ENCODE data around the gene FEM1C.

- TF ChIP-seq RAD21 (IDR thresholded peaks at IDR 0.05; ENCODE audit: insufficient read depth, low read depth, low read length) (no peak), CTCF (IDR thresholded peaks at IDR 0.05 in 2 of 3, conservative IDR thresholded peaks at IDR 0.05 in 1 of 3; ENCODE audit: control insufficient read depth in 2 of 3, extremely low read depth in 1 of 3, insufficient read depth in 1 of 3, low read depth in 3 of 3, low read length in 3 of 3) (no peak), HDGF (IDR thresholded peaks at IDR 0.05) (no peak), EP300 (IDR thresholded peaks at IDR 0.05; ENCODE audit: borderline replicate concordance in 1 of 2, control insufficient read depth in 1 of 2, low read depth in 2 of 2, low read length in 2 of 2) (no peak), YY1 (IDR thresholded peaks at IDR 0.05; ENCODE audit: low read depth, low read length) (no peak), ELK1 (IDR thresholded peaks at IDR 0.05; ENCODE audit: low read depth, low read length) (no peak), WRNIP1 (IDR thresholded peaks at IDR 0.05; ENCODE audit: borderline replicate concordance, low read depth, low read length) (no peak), BCL11A (IDR thresholded peaks at IDR 0.05; ENCODE audit: low read depth, low read length) (no peak), BCLAF1 (IDR thresholded peaks at IDR 0.05) (no peak), MYC (IDR thresholded peaks at IDR 0.05; ENCODE audit: insufficient read depth, insufficient read length, insufficient replicate concordance, low read length, severe bottlenecking) (no peak), ATF3 (IDR thresholded peaks at IDR 0.05; ENCODE audit: borderline replicate concordance, extremely low read depth, low read depth, low read length) (no peak), SIX5 (IDR thresholded peaks at IDR 0.05; ENCODE audit: low read depth, low read length, severe bottlenecking) (no peak)
These were observed 842 bp upstream of the FEM1C start for GRCh38 chr5:115545351-115545882.

All from GM12878 (cell line).